Measurements from ENCODE around the gene KCNG1.

- no peak for TF ChIP-seq CTCF (tag by site-specific recombination; IDR thresholded peaks at IDR 0.05)
- no peak for TF ChIP-seq FEZF1 (tag by site-specific recombination; IDR thresholded peaks at IDR 0.05)
- no peak for TF ChIP-seq HOXA7 (CRISPR knock-in tag; IDR thresholded peaks at IDR 0.05; ENCODE audit: borderline replicate concordance)
- no peak for TF ChIP-seq ELK4 (IDR thresholded peaks at IDR 0.05; ENCODE audit: borderline replicate concordance, low read depth, low read length)
- TF ChIP-seq REST (tag by site-specific recombination; IDR thresholded peaks at IDR 0.05) = no peak
- TF ChIP-seq ZNF571 (tag by site-specific recombination; IDR thresholded peaks at IDR 0.05) = no peak
- no peak for TF ChIP-seq ZNF221 (tag by site-specific recombination; IDR thresholded peaks at IDR 0.05; ENCODE audit: borderline replicate concordance)
- TF ChIP-seq ZBTB20 (tag by site-specific recombination; IDR thresholded peaks at IDR 0.05) = no peak
Measured at GRCh38 chr20:51016521-51016920, 6.4 kb downstream of the KCNG1 start.
